ENCODE data around the gene SLC45A2. TPM values are rescaled to one million over a fixed set of nuclear protein-coding genes. Genes with fewer than 3 reads are reported as not detected.
A peak's percentile ranks its signal among the peaks of the same experiment; 100 is the strongest.

Gene SLC45A2
- total and polyA plus RNA-seq, 9 of the 15 experiments (the other 6 are each of a cell fraction or from before 2014, with no cell fraction given) = 0.03 to 0.29 (median 0.14) TPM; not detected in 4

DNA sequence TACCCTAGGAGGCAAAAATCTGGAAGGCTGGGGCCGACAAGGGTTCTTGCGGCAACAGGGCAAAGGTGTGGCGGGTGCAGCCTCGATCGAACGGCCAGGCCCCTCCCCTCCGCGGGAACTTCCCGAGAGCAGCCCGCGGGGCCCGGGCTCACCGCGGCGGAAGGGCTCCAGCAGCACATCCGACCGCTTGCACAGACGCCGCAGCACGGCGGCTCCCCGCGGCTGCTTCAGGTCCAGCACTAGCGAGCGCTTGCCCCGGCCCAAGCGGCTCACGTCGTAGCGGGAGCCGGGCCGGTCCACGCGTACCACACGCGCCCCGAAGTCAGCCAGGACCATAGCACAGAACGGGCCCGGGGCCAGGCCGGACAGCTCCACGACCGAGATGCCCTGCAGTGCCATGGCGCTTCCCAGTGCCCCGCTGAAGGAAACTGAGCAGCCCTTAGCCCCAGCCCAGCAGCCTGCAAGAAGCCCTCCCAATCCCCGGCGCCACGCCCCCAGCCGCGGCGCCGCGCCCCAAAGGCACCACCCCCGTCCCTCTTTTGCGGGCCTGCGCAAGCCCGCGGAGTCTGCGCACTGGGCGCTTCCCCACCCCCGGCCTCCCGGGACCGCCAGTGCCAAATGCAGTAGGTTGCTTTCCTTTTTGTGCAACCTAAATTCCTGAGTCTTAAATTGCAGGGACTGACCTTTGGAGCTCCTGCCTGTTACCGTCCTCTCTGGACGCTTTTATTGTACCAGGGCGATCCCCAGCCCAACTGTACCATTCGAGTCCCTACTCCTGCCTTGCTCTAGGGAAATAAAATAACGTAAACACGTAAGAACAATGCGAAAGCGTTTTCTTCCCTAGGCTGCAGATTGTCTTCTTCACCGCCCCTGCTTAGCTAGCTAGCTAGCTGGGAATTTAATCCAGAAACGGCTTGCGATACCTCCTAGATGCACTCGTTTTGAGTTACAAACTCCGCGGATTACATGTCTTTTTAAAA, 23.4 kb upstream of the SLC45A2 start, which contains the start of gene AMACR (continued):
- TF ChIP-seq, protein P1, sequence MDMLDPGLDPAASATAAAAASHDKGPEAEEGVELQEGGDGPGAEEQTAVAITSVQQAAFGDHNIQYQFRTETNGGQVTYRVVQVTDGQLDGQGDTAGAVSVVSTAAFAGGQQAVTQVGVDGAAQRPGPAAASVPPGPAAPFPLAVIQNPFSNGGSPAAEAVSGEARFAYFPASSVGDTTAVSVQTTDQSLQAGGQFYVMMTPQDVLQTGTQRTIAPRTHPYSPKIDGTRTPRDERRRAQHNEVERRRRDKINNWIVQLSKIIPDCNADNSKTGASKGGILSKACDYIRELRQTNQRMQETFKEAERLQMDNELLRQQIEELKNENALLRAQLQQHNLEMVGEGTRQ (CRISPR knock-in tag; IDR thresholded peaks at IDR 0.05) = no peak
- TF ChIP-seq, protein P2, sequence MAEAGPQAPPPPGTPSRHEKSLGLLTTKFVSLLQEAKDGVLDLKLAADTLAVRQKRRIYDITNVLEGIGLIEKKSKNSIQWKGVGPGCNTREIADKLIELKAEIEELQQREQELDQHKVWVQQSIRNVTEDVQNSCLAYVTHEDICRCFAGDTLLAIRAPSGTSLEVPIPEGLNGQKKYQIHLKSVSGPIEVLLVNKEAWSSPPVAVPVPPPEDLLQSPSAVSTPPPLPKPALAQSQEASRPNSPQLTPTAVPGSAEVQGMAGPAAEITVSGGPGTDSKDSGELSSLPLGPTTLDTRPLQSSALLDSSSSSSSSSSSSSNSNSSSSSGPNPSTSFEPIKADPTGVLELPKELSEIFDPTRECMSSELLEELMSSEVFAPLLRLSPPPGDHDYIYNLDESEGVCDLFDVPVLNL (CRISPR knock-in tag; IDR thresholded peaks at IDR 0.05; ENCODE audit: low read depth) = peak; percentile 56; the same call in 1 of the 2 replicates
- TF ChIP-seq, protein P3, sequence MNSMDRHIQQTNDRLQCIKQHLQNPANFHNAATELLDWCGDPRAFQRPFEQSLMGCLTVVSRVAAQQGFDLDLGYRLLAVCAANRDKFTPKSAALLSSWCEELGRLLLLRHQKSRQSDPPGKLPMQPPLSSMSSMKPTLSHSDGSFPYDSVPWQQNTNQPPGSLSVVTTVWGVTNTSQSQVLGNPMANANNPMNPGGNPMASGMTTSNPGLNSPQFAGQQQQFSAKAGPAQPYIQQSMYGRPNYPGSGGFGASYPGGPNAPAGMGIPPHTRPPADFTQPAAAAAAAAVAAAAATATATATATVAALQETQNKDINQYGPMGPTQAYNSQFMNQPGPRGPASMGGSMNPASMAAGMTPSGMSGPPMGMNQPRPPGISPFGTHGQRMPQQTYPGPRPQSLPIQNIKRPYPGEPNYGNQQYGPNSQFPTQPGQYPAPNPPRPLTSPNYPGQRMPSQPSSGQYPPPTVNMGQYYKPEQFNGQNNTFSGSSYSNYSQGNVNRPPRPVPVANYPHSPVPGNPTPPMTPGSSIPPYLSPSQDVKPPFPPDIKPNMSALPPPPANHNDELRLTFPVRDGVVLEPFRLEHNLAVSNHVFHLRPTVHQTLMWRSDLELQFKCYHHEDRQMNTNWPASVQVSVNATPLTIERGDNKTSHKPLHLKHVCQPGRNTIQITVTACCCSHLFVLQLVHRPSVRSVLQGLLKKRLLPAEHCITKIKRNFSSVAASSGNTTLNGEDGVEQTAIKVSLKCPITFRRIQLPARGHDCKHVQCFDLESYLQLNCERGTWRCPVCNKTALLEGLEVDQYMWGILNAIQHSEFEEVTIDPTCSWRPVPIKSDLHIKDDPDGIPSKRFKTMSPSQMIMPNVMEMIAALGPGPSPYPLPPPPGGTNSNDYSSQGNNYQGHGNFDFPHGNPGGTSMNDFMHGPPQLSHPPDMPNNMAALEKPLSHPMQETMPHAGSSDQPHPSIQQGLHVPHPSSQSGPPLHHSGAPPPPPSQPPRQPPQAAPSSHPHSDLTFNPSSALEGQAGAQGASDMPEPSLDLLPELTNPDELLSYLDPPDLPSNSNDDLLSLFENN (IDR thresholded peaks at IDR 0.05; ENCODE audit: low read depth in 2 of 2, low read length in 2 of 2) = no peak
- TF ChIP-seq PCBP1 (IDR thresholded peaks at IDR 0.05; ENCODE audit: low read depth, low read length, poor library complexity, severe bottlenecking) = no peak
- TF ChIP-seq ZNF57 (CRISPR knock-in tag; IDR thresholded peaks at IDR 0.05) = no peak
- TF ChIP-seq, protein P4, sequence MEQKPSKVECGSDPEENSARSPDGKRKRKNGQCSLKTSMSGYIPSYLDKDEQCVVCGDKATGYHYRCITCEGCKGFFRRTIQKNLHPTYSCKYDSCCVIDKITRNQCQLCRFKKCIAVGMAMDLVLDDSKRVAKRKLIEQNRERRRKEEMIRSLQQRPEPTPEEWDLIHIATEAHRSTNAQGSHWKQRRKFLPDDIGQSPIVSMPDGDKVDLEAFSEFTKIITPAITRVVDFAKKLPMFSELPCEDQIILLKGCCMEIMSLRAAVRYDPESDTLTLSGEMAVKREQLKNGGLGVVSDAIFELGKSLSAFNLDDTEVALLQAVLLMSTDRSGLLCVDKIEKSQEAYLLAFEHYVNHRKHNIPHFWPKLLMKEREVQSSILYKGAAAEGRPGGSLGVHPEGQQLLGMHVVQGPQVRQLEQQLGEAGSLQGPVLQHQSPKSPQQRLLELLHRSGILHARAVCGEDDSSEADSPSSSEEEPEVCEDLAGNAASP (IDR thresholded peaks at IDR 0.05) = no peak
- no peak for TF ChIP-seq FOSL1 (tag; conservative IDR thresholded peaks at IDR 0.05)
- TF ChIP-seq, protein P5, sequence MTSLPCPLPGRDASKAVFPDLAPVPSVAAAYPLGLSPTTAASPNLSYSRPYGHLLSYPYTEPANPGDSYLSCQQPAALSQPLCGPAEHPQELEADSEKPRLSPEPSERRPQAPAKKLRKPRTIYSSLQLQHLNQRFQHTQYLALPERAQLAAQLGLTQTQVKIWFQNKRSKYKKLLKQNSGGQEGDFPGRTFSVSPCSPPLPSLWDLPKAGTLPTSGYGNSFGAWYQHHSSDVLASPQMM (CRISPR knock-in tag; IDR thresholded peaks at IDR 0.05) = no peak
- TF ChIP-seq, protein P6, sequence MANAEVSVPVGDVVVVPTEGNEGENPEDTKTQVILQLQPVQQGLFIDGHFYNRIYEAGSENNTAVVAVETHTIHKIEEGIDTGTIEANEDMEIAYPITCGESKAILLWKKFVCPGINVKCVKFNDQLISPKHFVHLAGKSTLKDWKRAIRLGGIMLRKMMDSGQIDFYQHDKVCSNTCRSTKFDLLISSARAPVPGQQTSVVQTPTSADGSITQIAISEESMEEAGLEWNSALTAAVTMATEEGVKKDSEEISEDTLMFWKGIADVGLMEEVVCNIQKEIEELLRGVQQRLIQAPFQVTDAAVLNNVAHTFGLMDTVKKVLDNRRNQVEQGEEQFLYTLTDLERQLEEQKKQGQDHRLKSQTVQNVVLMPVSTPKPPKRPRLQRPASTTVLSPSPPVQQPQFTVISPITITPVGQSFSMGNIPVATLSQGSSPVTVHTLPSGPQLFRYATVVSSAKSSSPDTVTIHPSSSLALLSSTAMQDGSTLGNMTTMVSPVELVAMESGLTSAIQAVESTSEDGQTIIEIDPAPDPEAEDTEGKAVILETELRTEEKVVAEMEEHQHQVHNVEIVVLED (CRISPR knock-in tag; IDR thresholded peaks at IDR 0.05) = no peak; the same call in 1 of the 2 replicates
- TF ChIP-seq MED1 (CRISPR knock-in tag; IDR thresholded peaks at IDR 0.05; ENCODE audit: borderline replicate concordance) = no peak
- no peak for TF ChIP-seq CBX5 (IDR thresholded peaks at IDR 0.05; ENCODE audit: borderline replicate concordance, low read depth)
- TF ChIP-seq PTTG1 (tag; IDR thresholded peaks at IDR 0.05; ENCODE audit: low read depth) = no peak
- peak; percentile 62; the same call in 1 of the 2 replicates for TF ChIP-seq KLF1 (tag; IDR thresholded peaks at IDR 0.05)

Data from K562 (cell line).